Measurements from ENCODE around the gene SH3BGRL. TPM values are rescaled to one million over a fixed set of nuclear protein-coding genes. Genes with fewer than 3 reads are reported as not detected.
"Not testable (repeated sequence)": the region's sequence is repeated elsewhere in the genome, so short reads cannot be mapped to it uniquely, and the experiment has no call there.

The SH3BGRL gene
- total RNA-seq, 3 donors from 2014 or later = 49.7 to 186 (median 74.4) TPM

- ATAC-seq = no peak
- Histone ChIP-seq H3K36me3 (ENCODE audit: low read depth) (no peaks in the 10 kb centered on the region), H3K9me3 (no peaks in the 10 kb centered on the region), H3K4me3 (no peak overlapping the region), H3K4me1 (ENCODE audit: low read depth) (no peaks in the 10 kb centered on the region)
- intact Hi-C loops (cut with DNase I, micrococcal nuclease) = no loop called here
- TF ChIP-seq CTCF (IDR thresholded peaks at IDR 0.05) = no peak
- no peak for DNase-seq
Measured at GRCh38 chrX:81301877-81302276, 100.0 kb downstream of the SH3BGRL start.

- H3K9me3 ChIP-seq = no peaks in the 10 kb centered on the region
- no peaks in the 10 kb centered on the region for H3K4me1 ChIP-seq (ENCODE audit: low read depth)
- H3K4me3 ChIP-seq = no peak overlapping the region
- DNase-seq = no peak
- ATAC-seq = no peak
- intact Hi-C loops (cut with DNase I, micrococcal nuclease) = no loop called here
- TF ChIP-seq CTCF (IDR thresholded peaks at IDR 0.05) = no peak
- no peaks in the 10 kb centered on the region for H3K36me3 ChIP-seq (ENCODE audit: low read depth)
Measured at GRCh38 chrX:81304563-81304962, 102.7 kb downstream of the SH3BGRL start.

GRCh38 chrX:81305240-81305639, 103.3 kb downstream of the SH3BGRL start:
- no peak for TF ChIP-seq CTCF (IDR thresholded peaks at IDR 0.05)
- DNase-seq (no peak), ATAC-seq (no peak)
- H3K4me3 ChIP-seq = no peak overlapping the region
- no peaks in the 10 kb centered on the region for H3K36me3 ChIP-seq (ENCODE audit: low read depth)
- intact Hi-C loops (cut with DNase I, micrococcal nuclease) = no loop called here
- H3K4me1 ChIP-seq (ENCODE audit: low read depth) = no peaks in the 10 kb centered on the region
- H3K9me3 ChIP-seq = no peaks in the 10 kb centered on the region

- Histone ChIP-seq H3K9me3 (no peaks in the 10 kb centered on the region), H3K4me1 (ENCODE audit: low read depth) (no peaks in the 10 kb centered on the region), H3K4me3 (no peak overlapping the region), H3K36me3 (ENCODE audit: low read depth) (no peaks in the 10 kb centered on the region)
- TF ChIP-seq CTCF (IDR thresholded peaks at IDR 0.05) = no peak
- DNase-seq (no peak), ATAC-seq (no peak)
- intact Hi-C loops (cut with DNase I, micrococcal nuclease) = no loop called here
Measured at GRCh38 chrX:81308086-81308829, 106.4 kb downstream of the SH3BGRL start.

- no peak for DNase-seq
- intact Hi-C loops (cut with DNase I, micrococcal nuclease) = no loop called here
- H3K9me3 ChIP-seq = no peaks in the 10 kb centered on the region
- TF ChIP-seq CTCF (IDR thresholded peaks at IDR 0.05) = no peak
- no peaks in the 10 kb centered on the region for H3K4me1 ChIP-seq (ENCODE audit: low read depth)
- ATAC-seq = no peak
- no peaks in the 10 kb centered on the region for H3K36me3 ChIP-seq (ENCODE audit: low read depth)
- H3K4me3 ChIP-seq = no peak overlapping the region
Measured at GRCh38 chrX:81316163-81316562, 114.3 kb downstream of the SH3BGRL start.

- H3K9me3 ChIP-seq; H3K36me3 ChIP-seq (ENCODE audit: low read depth); intact Hi-C loops (cut with DNase I, micrococcal nuclease); DNase-seq; H3K4me3 ChIP-seq; ATAC-seq; H3K4me1 ChIP-seq (ENCODE audit: low read depth): not testable (repeated sequence)
Measured at GRCh38 chrX:81331653-81332052, 129.8 kb downstream of the SH3BGRL start.
